Epithelial cell of proximal tubule (primary cell): ENCODE results near the gene MAD1L1. TPM values are rescaled to one million over a fixed set of nuclear protein-coding genes. Genes with fewer than 3 reads are reported as not detected.

Experiments
- DNase-seq: peaks from one replicate; pipeline ENCODE4 v3.0.0-alpha.2; 2011; ENCODE audit warnings: low read depth
- H3K4me3 ChIP-seq: 2 replicates; pipeline ENCODE4 v1.5.1; 2011; ENCODE audit warnings: low read depth, mild to moderate bottlenecking, low read length
- CTCF ChIP-seq: conservative IDR thresholded peaks from 2 replicates; pipeline ENCODE4 v1.5.1; 2012; ENCODE audit warnings: low read depth, mild to moderate bottlenecking, low read length
- total RNA-seq: library from RNA; depleted of rRNA; stranded (reverse); fragments of >200 nt; gene quantifications from 2 replicates; pipeline ENCODE4 v1.2.3, GENCODE V29; 2015

MAD1L1 gene
- total RNA-seq, 1 donor from 2014 or later = 83.4 TPM

GRCh38 chr7:2139004-2139699 lies 93.6 kb downstream of the MAD1L1 start:
- no peak for DNase-seq
- TF ChIP-seq CTCF = no peak
- no peak overlapping the region for H3K4me3 ChIP-seq

- no peak for DNase-seq
- H3K4me3 ChIP-seq = no peak overlapping the region
- TF ChIP-seq CTCF = no peak
Observed at GRCh38 chr7:2138146-2138765, 94.5 kb downstream of the MAD1L1 start.

GRCh38 chr7:2134740-2135139 lies 98.0 kb downstream of the MAD1L1 start:
- no peak overlapping the region for H3K4me3 ChIP-seq
- TF ChIP-seq CTCF = no peak
- DNase-seq = no peak

GRCh38 chr7:2132243-2132642 lies 100.5 kb downstream of the MAD1L1 start:
- H3K4me3 ChIP-seq = no peak overlapping the region
- DNase-seq = no peak
- TF ChIP-seq CTCF = no peak

- no peak for TF ChIP-seq CTCF
- H3K4me3 ChIP-seq = no peak overlapping the region
- DNase-seq = no peak
Observed at GRCh38 chr7:2131800-2132199, 100.9 kb downstream of the MAD1L1 start.

- no peak for DNase-seq
- no peak for TF ChIP-seq CTCF
- no peak overlapping the region for H3K4me3 ChIP-seq
Observed at GRCh38 chr7:2131341-2131740, 101.4 kb downstream of the MAD1L1 start.

GRCh38 chr7:2130096-2130375 lies 102.7 kb downstream of the MAD1L1 start:
- H3K4me3 ChIP-seq = no peak overlapping the region
- no peak for DNase-seq
- TF ChIP-seq CTCF = no peak
